Smooth muscle cell (in vitro differentiated cells): ENCODE measurements around the gene VILL. TPM values are rescaled to one million over a fixed set of nuclear protein-coding genes. Genes with fewer than 3 reads are reported as not detected.

Experiments
- DNase-seq: peaks from one replicate; lab custom pipeline; 2025; ENCODE audit not compliant: unreplicated experiment; lab: John Stamatoyannopoulos, UW
- H2AFZ ChIP-seq: fragments of 200-600 bp; sonication (generic); 2 replicates; pipeline ENCODE4 v1.6.0; 2016; ENCODE audit warnings: antibody characterized with exemption, low read depth, mild to moderate bottlenecking
- H3F3A ChIP-seq: fragments of 200-600 bp; sonication (generic); 2 replicates; pipeline ENCODE4 v1.6.0; 2017; ENCODE audit warnings: antibody characterized with exemption, low read depth
- H3K27ac ChIP-seq: fragments of 200-600 bp; sonication (generic); 2 replicates; pipeline ENCODE4 v1.5.1; 2016; ENCODE audit warnings: low read depth, mild to moderate bottlenecking
- H3K27me3 ChIP-seq: fragments of 200-600 bp; sonication (generic); 2 replicates; pipeline ENCODE4 v1.6.1; 2016; ENCODE audit warnings: low read depth, mild to moderate bottlenecking
- H3K36me3 ChIP-seq: fragments of 200-600 bp; sonication (generic); 2 replicates; pipeline ENCODE4 v1.5.1; 2016; ENCODE audit warnings: low read depth
- H3K4me1 ChIP-seq: fragments of 200-600 bp; sonication (generic); 2 replicates; pipeline ENCODE4 v1.5.1; 2016; ENCODE audit warnings: low read depth
- H3K4me2 ChIP-seq: fragments of 200-600 bp; sonication (generic); 2 replicates; pipeline ENCODE4 v1.6.0; 2016; ENCODE audit warnings: mild to moderate bottlenecking
- H3K4me3 ChIP-seq: fragments of 200-600 bp; sonication (generic); 2 replicates; pipeline ENCODE4 v1.5.1; 2016; ENCODE audit warnings: mild to moderate bottlenecking
- H3K79me2 ChIP-seq: fragments of 200-600 bp; sonication (generic); 2 replicates; pipeline ENCODE4 v1.6.0; 2016; ENCODE audit warnings: low read depth, mild to moderate bottlenecking
- H3K9ac ChIP-seq: fragments of 200-600 bp; sonication (generic); 2 replicates; pipeline ENCODE4 v1.6.0; 2016; ENCODE audit warnings: low read depth
- H3K9me3 ChIP-seq: fragments of 200-600 bp; sonication (generic); replicated peaks from 2 replicates; pipeline ENCODE4 v1.5.1; 2016; ENCODE audit warnings: low read depth
- H4K20me1 ChIP-seq: fragments of 200-600 bp; sonication (generic); 2 replicates; pipeline ENCODE4 v1.6.0; 2016; ENCODE audit warnings: low read depth
- WGBS: methylation state at CpG from one replicate; pipeline ENCODE4 v1.1.7; 2016; ENCODE audit warnings: low lambda C conversion rate; 5-methylcytosine and 5-hydroxymethylcytosine counted together
- polyA plus RNA-seq: library from polyadenylated mRNA; unstranded; fragments of >200 nt; fragmentation: Nextera tagmentation; extraction: Ambion mirVana; gene quantifications from 2 replicates; pipeline ENCODE4 v1.2.1, GENCODE V29; 2016
- total RNA-seq: library from RNA; depleted of rRNA; stranded (reverse); fragments of >200 nt; gene quantifications from 2 replicates; pipeline ENCODE4 v1.2.3, GENCODE V29; 2014
- TF ChIP-seq, protein P1 (sequence below): fragments of 200-600 bp; sonication (generic); IDR thresholded peaks from 2 replicates; pipeline ENCODE4 v1.5.1; 2017; ENCODE audit warnings: borderline replicate concordance, mild to moderate bottlenecking, antibody characterized with exemption; ENCODE audit not compliant: insufficient read depth, poor library complexity, severe bottlenecking

The VILL gene
- total and polyA plus RNA-seq, 2 experiments from 2014 or later, result 2.3 to 3.4 TPM

DNA sequence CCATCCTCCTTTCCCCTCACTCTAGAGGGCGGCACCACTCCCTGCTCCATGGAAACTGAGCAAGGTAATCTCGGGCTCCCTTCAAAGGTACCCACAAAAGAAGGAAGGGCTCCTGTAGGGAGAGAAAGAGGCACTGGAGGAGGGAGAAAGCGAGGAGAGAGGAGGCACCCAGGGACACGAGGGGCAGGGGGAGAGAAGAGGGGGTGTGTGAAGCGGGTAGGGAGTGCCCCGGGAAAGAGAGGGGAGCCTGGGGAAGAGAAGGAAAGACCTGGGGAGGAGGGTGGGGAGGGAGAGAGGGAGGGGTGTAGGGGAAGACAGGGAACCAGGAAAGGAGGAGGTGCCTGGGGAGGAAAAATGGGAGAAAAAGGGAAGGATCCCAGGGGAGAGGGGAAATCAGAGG lies 523 bp downstream of the VILL start:
- H3K36me3 ChIP-seq, result no peaks in the 10 kb centered on the region
- DNase-seq, result no peak
- H3K9ac ChIP-seq, result no peak overlapping the region
- no peak overlapping the region for H2AFZ ChIP-seq
- 70% methylated on average over 3 of the region's 6 CpGs for WGBS
- H3K27me3 ChIP-seq, result no peaks in the 10 kb centered on the region
- no peaks in the 10 kb centered on the region for H4K20me1 ChIP-seq
- H3K4me1 ChIP-seq, result peaks cover 4% of the 10 kb centered on the region
- TF ChIP-seq, protein P1, sequence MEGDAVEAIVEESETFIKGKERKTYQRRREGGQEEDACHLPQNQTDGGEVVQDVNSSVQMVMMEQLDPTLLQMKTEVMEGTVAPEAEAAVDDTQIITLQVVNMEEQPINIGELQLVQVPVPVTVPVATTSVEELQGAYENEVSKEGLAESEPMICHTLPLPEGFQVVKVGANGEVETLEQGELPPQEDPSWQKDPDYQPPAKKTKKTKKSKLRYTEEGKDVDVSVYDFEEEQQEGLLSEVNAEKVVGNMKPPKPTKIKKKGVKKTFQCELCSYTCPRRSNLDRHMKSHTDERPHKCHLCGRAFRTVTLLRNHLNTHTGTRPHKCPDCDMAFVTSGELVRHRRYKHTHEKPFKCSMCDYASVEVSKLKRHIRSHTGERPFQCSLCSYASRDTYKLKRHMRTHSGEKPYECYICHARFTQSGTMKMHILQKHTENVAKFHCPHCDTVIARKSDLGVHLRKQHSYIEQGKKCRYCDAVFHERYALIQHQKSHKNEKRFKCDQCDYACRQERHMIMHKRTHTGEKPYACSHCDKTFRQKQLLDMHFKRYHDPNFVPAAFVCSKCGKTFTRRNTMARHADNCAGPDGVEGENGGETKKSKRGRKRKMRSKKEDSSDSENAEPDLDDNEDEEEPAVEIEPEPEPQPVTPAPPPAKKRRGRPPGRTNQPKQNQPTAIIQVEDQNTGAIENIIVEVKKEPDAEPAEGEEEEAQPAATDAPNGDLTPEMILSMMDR, result no peak
- H3K27ac ChIP-seq, result no peak overlapping the region
- peaks cover 6% of the 10 kb centered on the region for H3F3A ChIP-seq
- H3K9me3 ChIP-seq, result no peaks in the 10 kb centered on the region
- no peaks in the 10 kb centered on the region for H3K79me2 ChIP-seq
- no peak overlapping the region for H3K4me3 ChIP-seq
- H3K4me2 ChIP-seq, result no peak overlapping the region

DNA sequence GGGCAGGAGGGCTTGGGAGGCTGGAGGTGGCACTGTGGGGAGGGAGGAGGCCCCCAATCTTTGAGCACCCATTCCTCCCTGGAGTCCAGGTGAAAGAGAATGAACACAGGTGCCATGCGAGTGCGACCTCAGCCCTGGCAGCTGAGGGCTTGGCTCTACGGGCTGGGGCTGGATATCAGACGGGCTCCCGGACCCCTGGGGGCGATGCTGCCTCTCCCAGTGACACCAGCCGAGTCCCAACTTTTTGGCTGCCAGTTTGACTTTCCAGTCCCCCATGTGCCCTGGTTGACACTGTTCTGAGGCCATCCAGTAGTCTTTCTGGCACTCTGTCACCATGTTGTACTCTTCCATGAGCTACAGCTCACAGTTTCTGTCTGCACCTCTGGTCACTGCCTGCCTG lies 1.2 kb downstream of the VILL start:
- H3K27ac ChIP-seq, result no peak overlapping the region

DNA sequence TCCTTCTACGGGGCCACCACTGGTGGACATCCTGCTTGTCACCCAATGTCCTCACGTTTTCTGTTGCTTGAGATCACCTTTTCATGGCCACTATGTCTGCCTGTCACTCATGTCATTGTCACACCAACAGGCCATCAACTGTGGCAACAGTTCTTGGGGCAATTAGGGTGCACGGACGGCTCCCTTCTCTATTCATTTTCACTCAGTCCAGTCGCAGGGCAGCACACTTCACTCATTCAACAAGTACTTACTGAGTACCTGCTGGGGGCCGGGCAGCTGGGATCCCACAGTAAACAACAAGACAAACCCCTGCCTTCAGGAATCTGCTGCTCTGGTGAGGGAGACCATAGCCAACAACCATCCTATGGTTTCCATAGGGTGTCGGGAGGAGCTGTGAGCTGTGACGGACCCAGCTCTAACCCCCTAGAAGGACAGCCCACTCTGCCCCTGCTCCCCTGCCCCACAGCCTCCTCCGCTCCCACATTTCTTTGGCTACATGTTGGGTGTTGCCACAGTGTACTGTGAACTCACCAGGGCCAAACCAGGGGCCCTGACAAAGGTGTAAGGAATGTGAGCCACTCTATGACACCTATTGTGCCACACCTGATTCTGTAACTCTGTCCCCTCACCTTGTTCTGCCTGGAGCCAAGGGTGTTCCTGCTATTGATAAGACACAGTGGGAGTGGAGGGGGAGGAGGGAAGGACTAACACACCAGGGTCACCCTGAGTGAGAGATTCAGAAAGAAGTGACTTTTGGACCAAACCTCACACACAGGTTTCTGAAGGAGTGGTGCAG lies 1.9 kb downstream of the VILL start:
- Histone ChIP-seq H3K27me3 (no peaks in the 10 kb centered on the region), H3F3A (peaks cover 6% of the 10 kb centered on the region), H3K27ac (no peak overlapping the region), H4K20me1 (no peaks in the 10 kb centered on the region), H3K79me2 (no peaks in the 10 kb centered on the region), H3K4me3 (no peak overlapping the region), H3K4me2 (no peak overlapping the region), H3K4me1 (peaks cover 4% of the 10 kb centered on the region), H2AFZ (no peak overlapping the region), H3K9me3 (no peaks in the 10 kb centered on the region), H3K36me3 (no peaks in the 10 kb centered on the region), H3K9ac (no peak overlapping the region)
- TF ChIP-seq, protein P1, result no peak
- no peak for DNase-seq
- 88% methylated on average over 9 of the region's 9 CpGs for WGBS

More for the DNA sequence above, 1.2 kb downstream of the VILL start:
- no peaks in the 10 kb centered on the region for H3K36me3 ChIP-seq
- no peak for DNase-seq
- H3K9ac ChIP-seq, result no peak overlapping the region
- no peaks in the 10 kb centered on the region for H3K27me3 ChIP-seq
- H3K4me2 ChIP-seq, result no peak overlapping the region
- 93% methylated on average over 6 of the region's 7 CpGs for WGBS
- peaks cover 6% of the 10 kb centered on the region for H3F3A ChIP-seq
- no peaks in the 10 kb centered on the region for H3K79me2 ChIP-seq
- H3K4me3 ChIP-seq, result no peak overlapping the region
- peaks cover 4% of the 10 kb centered on the region for H3K4me1 ChIP-seq
- H2AFZ ChIP-seq, result no peak overlapping the region
- H4K20me1 ChIP-seq, result no peaks in the 10 kb centered on the region
- TF ChIP-seq, protein P1, result no peak
- H3K9me3 ChIP-seq, result no peaks in the 10 kb centered on the region

DNA sequence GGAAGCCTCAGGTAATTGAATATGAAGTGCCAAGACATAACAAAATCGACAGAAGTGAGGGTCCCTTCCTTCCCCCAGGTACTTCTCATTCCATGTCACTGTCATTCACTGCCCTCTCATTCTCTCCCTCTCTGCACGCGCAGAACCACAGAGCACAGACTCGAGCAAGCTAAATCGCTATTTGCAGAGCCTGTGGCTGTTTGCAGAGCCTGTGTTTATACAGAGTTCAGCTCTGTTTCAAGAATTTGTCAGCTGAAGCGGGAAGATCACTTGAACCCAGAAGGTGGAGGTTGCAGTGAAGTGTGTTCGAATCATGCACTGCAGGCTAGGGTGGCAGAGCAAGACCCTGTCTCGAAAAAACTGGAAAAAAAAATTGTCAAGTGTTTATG lies 2.5 kb downstream of the VILL start:
- no peak overlapping the region for H3K4me2 ChIP-seq
- 85% methylated on average over 8 of the region's 8 CpGs for WGBS
- H3K27ac ChIP-seq, result no peak overlapping the region

More for the DNA sequence above, 2.5 kb downstream of the VILL start:
- TF ChIP-seq, protein P1, result no peak
- H3K9ac ChIP-seq, result no peak overlapping the region
- peaks cover 6% of the 10 kb centered on the region for H3F3A ChIP-seq
- H4K20me1 ChIP-seq, result no peaks in the 10 kb centered on the region
- no peak overlapping the region for H3K4me3 ChIP-seq
- no peaks in the 10 kb centered on the region for H3K36me3 ChIP-seq
- H3K27me3 ChIP-seq, result no peaks in the 10 kb centered on the region
- no peaks in the 10 kb centered on the region for H3K9me3 ChIP-seq
- H3K4me1 ChIP-seq, result peaks cover 4% of the 10 kb centered on the region
- no peak overlapping the region for H2AFZ ChIP-seq
- DNase-seq, result no peak
- H3K79me2 ChIP-seq, result no peaks in the 10 kb centered on the region
